Peyer's patch (tissue), 4 donors: ENCODE data around the gene GALR3. TPM values are rescaled to one million over a fixed set of nuclear protein-coding genes. Genes with fewer than 3 reads are reported as not detected.

Experiments
- DNase-seq, 3 donors: peaks; one replicate each; pipeline ENCODE4 v3.0.0-alpha.2; 2017 to 2019
- H3K27ac ChIP-seq, 4 donors: fragments of 200-600 bp; sonication (generic); one replicate each; pipeline ENCODE4 v1.5.1; 2016 to 2019
- H3K27me3 ChIP-seq, 2 donors: fragments of 200-600 bp; sonication (generic); one replicate each; pipeline ENCODE4 v1.5.1; 2019
- H3K36me3 ChIP-seq, 3 donors: fragments of 200-600 bp; sonication (generic); one replicate each; pipeline ENCODE4 v1.5.1; 2016 to 2019
- H3K4me1 ChIP-seq, 4 donors: fragments of 200-600 bp; sonication (generic); one replicate each; pipeline ENCODE4 v1.5.1; 2016 to 2019
- H3K4me3 ChIP-seq, 4 donors: fragments of 200-600 bp; sonication (generic); 1 replicate in 3 of 4; 2 replicates in 1 of 4; pipeline ENCODE4 v1.5.1; 2016 to 2019; ENCODE audit warnings: mild to moderate bottlenecking in 1 of 4
- H3K9me3 ChIP-seq, 4 donors: fragments of 200-600 bp; sonication (generic); one replicate each; pipeline ENCODE4 v1.5.1; 2016 to 2019; ENCODE audit warnings: mild to moderate bottlenecking in 1 of 4
- CTCF ChIP-seq, 6 experiments: fragments of 450-650 bp in 4 of 6; fragments of 200-600 bp in 2 of 6; sonication (generic) in 1 of 6; IDR thresholded peaks; one replicate each; pipeline ENCODE4 v1.5.1; 2017 to 2019; ENCODE audit warnings: antibody characterized with exemption in 6 of 6, mild to moderate bottlenecking in 3 of 6, moderate library complexity in 1 of 6
- POLR2A ChIP-seq, 2 donors: fragments of 450-650 bp; IDR thresholded peaks; one replicate each; pipeline ENCODE4 v1.5.1; 2017; ENCODE audit warnings: antibody characterized with exemption in 2 of 2, mild to moderate bottlenecking in 2 of 2, moderate library complexity in 2 of 2
- total RNA-seq, 4 donors: library from RNA; depleted of rRNA; stranded (reverse); fragments of >200 nt; gene quantifications; one replicate each; pipeline ENCODE4 v1.1.0, GENCODE V29; 2016

Gene GALR3, protein sequence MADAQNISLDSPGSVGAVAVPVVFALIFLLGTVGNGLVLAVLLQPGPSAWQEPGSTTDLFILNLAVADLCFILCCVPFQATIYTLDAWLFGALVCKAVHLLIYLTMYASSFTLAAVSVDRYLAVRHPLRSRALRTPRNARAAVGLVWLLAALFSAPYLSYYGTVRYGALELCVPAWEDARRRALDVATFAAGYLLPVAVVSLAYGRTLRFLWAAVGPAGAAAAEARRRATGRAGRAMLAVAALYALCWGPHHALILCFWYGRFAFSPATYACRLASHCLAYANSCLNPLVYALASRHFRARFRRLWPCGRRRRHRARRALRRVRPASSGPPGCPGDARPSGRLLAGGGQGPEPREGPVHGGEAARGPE
- total RNA-seq, result not detected

DNA sequence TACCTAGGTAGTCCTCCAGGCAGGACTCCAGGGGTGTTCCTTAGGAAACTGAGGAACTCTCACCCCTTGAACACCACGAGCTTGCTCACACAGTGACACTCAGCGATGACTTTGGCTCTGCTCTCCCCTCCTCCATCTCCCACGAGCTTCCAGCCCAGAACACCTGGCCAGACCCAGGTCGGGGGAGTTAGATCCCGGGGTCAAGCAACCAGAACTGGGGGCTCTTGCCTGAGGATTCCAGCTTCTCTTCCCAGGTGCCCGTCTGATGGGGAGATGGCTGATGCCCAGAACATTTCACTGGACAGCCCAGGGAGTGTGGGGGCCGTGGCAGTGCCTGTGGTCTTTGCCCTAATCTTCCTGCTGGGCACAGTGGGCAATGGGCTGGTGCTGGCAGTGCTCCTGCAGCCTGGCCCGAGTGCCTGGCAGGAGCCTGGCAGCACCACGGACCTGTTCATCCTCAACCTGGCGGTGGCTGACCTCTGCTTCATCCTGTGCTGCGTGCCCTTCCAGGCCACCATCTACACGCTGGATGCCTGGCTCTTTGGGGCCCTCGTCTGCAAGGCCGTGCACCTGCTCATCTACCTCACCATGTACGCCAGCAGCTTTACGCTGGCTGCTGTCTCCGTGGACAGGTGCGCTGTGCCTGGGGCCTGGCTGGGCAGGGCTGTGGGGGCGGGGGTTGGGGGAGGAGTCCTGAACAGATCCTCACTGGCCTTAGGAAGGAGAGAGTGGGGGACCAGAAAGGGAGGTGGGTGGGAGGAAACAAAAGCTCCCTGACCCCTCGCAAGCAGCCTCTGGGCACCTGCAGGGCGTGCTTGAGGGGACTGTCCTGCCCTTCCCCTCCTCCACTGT is at the start of gene GALR3:
Gene GALR3 (plus strand): TSS at position 249 of the 852 bp plus-strand sequence. CDS start 25 bp downstream, at position 274.
- TF ChIP-seq POLR2A (IDR thresholded peaks at IDR 0.05), result no peak
- TF ChIP-seq CTCF (IDR thresholded peaks at IDR 0.05), result no peak
- H3K27me3 ChIP-seq, result no peaks in the 10 kb centered on the region

GRCh38 chr22:37774728-37775127 is 48.5 kb upstream of the GALR3 start:
- Histone ChIP-seq H3K27me3 (no peaks in the 10 kb centered on the region), H3K27ac (no peak overlapping the region), H3K4me1 (peaks cover 0 to 11% (median 5%) of the 10 kb centered on the region in 4 donors), H3K9me3 (no peaks in the 10 kb centered on the region), H3K36me3 (peaks cover 0 to 42% (median 0%) of the 10 kb centered on the region in 3 donors), H3K4me3 (no peak overlapping the region)
- no peak for TF ChIP-seq CTCF (IDR thresholded peaks at IDR 0.05)
- TF ChIP-seq POLR2A (IDR thresholded peaks at IDR 0.05), result no peak
- DNase-seq, result no peak

More for the DNA sequence above, at the start of gene GALR3:
- Histone ChIP-seq H3K4me3 (peak within 1 kb of the TSS in 1 of 4 donors; percentile 42), H3K9me3 (no peaks in the 10 kb centered on the region), H3K36me3 (no peaks in the 10 kb centered on the region), H3K4me1 (peaks cover under 1 to 17% (median 9%) of the 10 kb centered on the region in 4 donors), H3K27ac (no peak within 1 kb of the TSS)
- DNase-seq, result no peak

- Histone ChIP-seq H3K27me3 (no peaks in the 10 kb centered on the region), H3K4me1 (peaks cover 0 to 11% (median 5%) of the 10 kb centered on the region in 4 donors), H3K9me3 (no peaks in the 10 kb centered on the region), H3K27ac (peak overlapping the region in 1 of 4 donors; percentile 34), H3K36me3 (peaks cover 0 to 36% (median 0%) of the 10 kb centered on the region in 3 donors), H3K4me3 (no peak overlapping the region)
- no peak for TF ChIP-seq POLR2A (IDR thresholded peaks at IDR 0.05)
- TF ChIP-seq CTCF (IDR thresholded peaks at IDR 0.05), result no peak
- no peak for DNase-seq
Observed at GRCh38 chr22:37775785-37776638, 47.2 kb upstream of the GALR3 start.

DNA sequence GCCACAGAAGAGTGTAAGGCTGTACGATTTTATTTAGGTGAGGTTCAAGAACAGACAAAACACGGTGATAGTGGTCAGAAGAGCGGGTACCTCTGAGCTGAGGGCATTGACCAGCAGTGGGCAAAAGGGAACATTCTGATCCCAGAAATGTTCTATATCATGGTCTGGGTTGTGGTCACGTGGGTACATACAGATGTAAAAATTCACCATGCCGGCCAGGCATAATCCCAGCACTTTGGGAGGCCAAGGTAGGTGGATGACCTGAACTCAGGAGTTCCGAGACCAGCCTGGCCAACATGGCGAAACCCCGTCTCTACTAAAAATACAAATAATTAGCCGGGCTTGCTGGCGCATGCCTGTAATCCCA is 46.6 kb upstream of the GALR3 start:
- Histone ChIP-seq H3K4me3 (no peak overlapping the region), H3K36me3 (peaks cover 0 to 30% (median 0%) of the 10 kb centered on the region in 3 donors), H3K27ac (peak overlapping the region in 2 of 4 donors; percentile 1 to 34), H3K4me1 (peaks cover 0 to 11% (median 5%) of the 10 kb centered on the region in 4 donors), H3K27me3 (no peaks in the 10 kb centered on the region), H3K9me3 (no peaks in the 10 kb centered on the region)
- no peak for DNase-seq
- TF ChIP-seq CTCF (IDR thresholded peaks at IDR 0.05) (no peak), POLR2A (IDR thresholded peaks at IDR 0.05) (no peak)

- no peaks in the 10 kb centered on the region for H3K27me3 ChIP-seq
- peaks cover 0 to 24% (median 0%) of the 10 kb centered on the region in 3 donors for H3K36me3 ChIP-seq
- H3K4me1 ChIP-seq, result peaks cover 0 to 11% (median 5%) of the 10 kb centered on the region in 4 donors
- peak overlapping the region in 2 of 4 donors; percentile 1 to 57 for H3K27ac ChIP-seq
- peak in 2 of 3 donors; percentile 18 to 72 for DNase-seq
- no peak overlapping the region for H3K4me3 ChIP-seq
- no peaks in the 10 kb centered on the region for H3K9me3 ChIP-seq
- no peak for TF ChIP-seq POLR2A (IDR thresholded peaks at IDR 0.05)
- no peak for TF ChIP-seq CTCF (IDR thresholded peaks at IDR 0.05)
Observed at GRCh38 chr22:37777122-37777687, 46.0 kb upstream of the GALR3 start.
